Measurements from ENCODE around the gene KIDINS220. TPM values are rescaled to one million over a fixed set of nuclear protein-coding genes. Genes with fewer than 3 reads are reported as not detected.

The KIDINS220 gene
- total RNA-seq, 1 donor from 2014 or later: 26.9 TPM

GRCh38 chr2:8837795-8838140 is 355 bp upstream of the KIDINS220 start:
- intact Hi-C loops (cut with micrococcal nuclease): loop anchor here (1.0 to 5.0 kb wide), 3 partner anchors 165 to 1205 kb away; partner anchors contain the start of genes CPSF3, ITGB1BP1, KLF11 and MBOAT2
- no peak for TF ChIP-seq CTCF (IDR thresholded peaks at IDR 0.05)
- Mint-ChIP-seq H3K4me1 (peaks cover 40% of the 10 kb centered on the region), H3K27me3 (peaks cover 6% of the 10 kb centered on the region), H3K9me3 (no peaks in the 10 kb centered on the region), H3K27ac (peak overlapping the region; percentile 96), H3K36me3 (ENCODE audit: low read depth) (peaks cover 2% of the 10 kb centered on the region), H3K4me3 (peak overlapping the region; percentile 98)
- POLR2A ChIA-PET: interaction anchor here (0.6 kb wide), 1 partner anchor 1921 kb away, joined by 3 read pairs; the partner anchor contains the start of gene RNF144A
- DNase-seq (no peak), ATAC-seq (ENCODE audit: low read depth) (no peak)
- CTCF ChIA-PET: no interaction called here

- ChIA-PET POLR2A (interaction anchor here (0.7 kb wide), 1 partner anchor 308 kb away, joined by 4 read pairs; no protein-coding TSS in a partner anchor), CTCF (no interaction called here)
- H3K4me3 Mint-ChIP-seq: no peak overlapping the region
- H3K9me3 Mint-ChIP-seq: no peaks in the 10 kb centered on the region
- DNase-seq (no peak), ATAC-seq (ENCODE audit: low read depth) (no peak)
- intact Hi-C loops (cut with micrococcal nuclease): loop anchor here (5.0 kb wide), 1 partner anchor 1207 kb away; the partner anchor contains the start of gene KLF11
- TF ChIP-seq CTCF (IDR thresholded peaks at IDR 0.05): no peak
- peaks cover 2% of the 10 kb centered on the region for H3K36me3 Mint-ChIP-seq (ENCODE audit: low read depth)
- peaks cover 2% of the 10 kb centered on the region for H3K27me3 Mint-ChIP-seq
- H3K4me1 Mint-ChIP-seq: peaks cover 47% of the 10 kb centered on the region
- no peak overlapping the region for H3K27ac Mint-ChIP-seq
Observed at GRCh38 chr2:8835279-8835678, 2.1 kb downstream of the KIDINS220 start.

- ChIA-PET CTCF (no interaction called here), POLR2A (interaction anchor here (0.6 kb wide), 1 partner anchor 18 kb away, joined by 3 read pairs; no protein-coding TSS in a partner anchor)
- ATAC-seq (ENCODE audit: low read depth) (no peak), DNase-seq (no peak)
- intact Hi-C loops (cut with micrococcal nuclease): no loop called here
- Mint-ChIP-seq H3K9me3 (no peaks in the 10 kb centered on the region), H3K4me3 (no peak overlapping the region), H3K27ac (no peak overlapping the region), H3K36me3 (ENCODE audit: low read depth) (peaks cover 2% of the 10 kb centered on the region), H3K4me1 (peaks cover 51% of the 10 kb centered on the region), H3K27me3 (no peaks in the 10 kb centered on the region)
- no peak for TF ChIP-seq CTCF (IDR thresholded peaks at IDR 0.05)
Observed at GRCh38 chr2:8833853-8834252, 3.6 kb downstream of the KIDINS220 start.

- ChIA-PET POLR2A (no interaction called here), CTCF (no interaction called here)
- no peak for TF ChIP-seq CTCF (IDR thresholded peaks at IDR 0.05)
- ATAC-seq (ENCODE audit: low read depth) (no peak), DNase-seq (no peak)
- Mint-ChIP-seq H3K4me3 (no peak overlapping the region), H3K36me3 (ENCODE audit: low read depth) (peaks cover 6% of the 10 kb centered on the region), H3K9me3 (no peaks in the 10 kb centered on the region), H3K27me3 (no peaks in the 10 kb centered on the region), H3K4me1 (peaks cover 41% of the 10 kb centered on the region), H3K27ac (no peak overlapping the region)
- intact Hi-C loops (cut with micrococcal nuclease): no loop called here
Observed at GRCh38 chr2:8831516-8831915, 5.9 kb downstream of the KIDINS220 start.

- CTCF ChIA-PET: no interaction called here
- Mint-ChIP-seq H3K27ac (no peak overlapping the region), H3K4me1 (peaks cover 12% of the 10 kb centered on the region), H3K27me3 (no peaks in the 10 kb centered on the region), H3K4me3 (no peak overlapping the region), H3K36me3 (ENCODE audit: low read depth) (peaks cover 22% of the 10 kb centered on the region), H3K9me3 (no peaks in the 10 kb centered on the region)
- no peak for DNase-seq
- ATAC-seq (ENCODE audit: low read depth): no peak
- POLR2A ChIA-PET: no interaction called here
- no peak for TF ChIP-seq CTCF (IDR thresholded peaks at IDR 0.05)
- intact Hi-C loops (cut with micrococcal nuclease): no loop called here
Observed at GRCh38 chr2:8827729-8828128, 9.7 kb downstream of the KIDINS220 start.
